Lung (tissue), 12 donors: Measurements from ENCODE around the gene FAM120A. TPM values are rescaled to one million over a fixed set of nuclear protein-coding genes. Genes with fewer than 3 reads are reported as not detected.

Experiments
- ATAC-seq: fragments of 200-7000 bp; cut with Tn5 transposase; one replicate; pipeline ENCODE4 v1.9.1; 2020; ENCODE audit warnings: moderate number of reproducible peaks; ENCODE audit not compliant: insufficient read depth, low FRiP score
- DNase-seq, 3 donors: peaks; one replicate each; pipeline ENCODE4 v3.0.0-alpha.2; 2013 to 2017
- H3K27ac ChIP-seq, 2 donors: one replicate each; pipeline ENCODE4 v1.5.1; 2013; ENCODE audit warnings: mild to moderate bottlenecking in 2 of 2, moderate library complexity in 2 of 2, control low read depth in 1 of 2, inconsistent platforms in 1 of 2, low read depth in 1 of 2, low read length in 1 of 2
- H3K27me3 ChIP-seq, 3 donors: one replicate each; pipeline ENCODE4 v1.5.1; 2013; ENCODE audit warnings: low read length in 2 of 3; ENCODE audit not compliant: control insufficient read depth in 3 of 3, insufficient read depth in 3 of 3
- H3K36me3 ChIP-seq, 4 donors: one replicate each; pipeline ENCODE4 v1.5.1; 2013; ENCODE audit warnings: low read length in 4 of 4, mild to moderate bottlenecking in 1 of 4, moderate library complexity in 1 of 4; ENCODE audit not compliant: control insufficient read depth in 4 of 4, insufficient read depth in 4 of 4
- H3K4me1 ChIP-seq, 5 donors: one replicate each; pipeline ENCODE4 v1.5.1; 2013; ENCODE audit warnings: low read length in 5 of 5, mild to moderate bottlenecking in 2 of 5, moderate library complexity in 1 of 5; ENCODE audit not compliant: control insufficient read depth in 5 of 5, insufficient read depth in 5 of 5
- H3K4me3 ChIP-seq: one replicate; pipeline ENCODE4 v1.5.1; 2013; ENCODE audit warnings: mild to moderate bottlenecking, control low read depth, moderate library complexity
- H3K9ac ChIP-seq, 2 donors: one replicate each; pipeline ENCODE4 v1.5.1; 2013; ENCODE audit warnings: low read length in 2 of 2, control low read depth in 1 of 2; ENCODE audit not compliant: insufficient read depth in 1 of 2
- H3K9me3 ChIP-seq, 4 donors: one replicate each; pipeline ENCODE4 v1.5.1; 2013; ENCODE audit warnings: low read length in 3 of 4, mild to moderate bottlenecking in 1 of 4, moderate library complexity in 1 of 4; ENCODE audit not compliant: control insufficient read depth in 4 of 4, insufficient read depth in 3 of 4
- WGBS, 2 donors: extraction: QIAGEN DNeasy Blood & Tissue Kit; methylation state at CpG; one replicate each; pipeline ENCODE4 v1.1.7; 2013; 5-methylcytosine and 5-hydroxymethylcytosine counted together
- polyA plus RNA-seq, 2 donors: library from polyadenylated mRNA; stranded (reverse); fragments of 200-250 nt; gene quantifications; one replicate each; pipeline ENCODE4 v1.2.1, GENCODE V29; 2013
- total RNA-seq, 2 donors: library from RNA; depleted of rRNA in 1 of 2; stranded (reverse); fragments of >200 nt in 1 of 2; gene quantifications; one replicate each; pipeline ENCODE4 v1.2.1, GENCODE V29; 2014 to 2021
- TF ChIP-seq, protein P1 (sequence below): IDR thresholded peaks from 2 replicates; pipeline ENCODE4 v1.5.1; 2012; ENCODE audit warnings: mild to moderate bottlenecking; ENCODE audit errors: control extremely low read depth, extremely low read depth
- donor health status: control.
- donor health status: control.
- donor health status: Bipolar disorder and iron deficiency.
- donor health status: healthy.
- donor health status: DM: yes; HTN: yes; CAD: no.

The FAM120A gene
- total and polyA plus RNA-seq, 4 donors = 44.9 to 134 (median 91.2) TPM

DNA sequence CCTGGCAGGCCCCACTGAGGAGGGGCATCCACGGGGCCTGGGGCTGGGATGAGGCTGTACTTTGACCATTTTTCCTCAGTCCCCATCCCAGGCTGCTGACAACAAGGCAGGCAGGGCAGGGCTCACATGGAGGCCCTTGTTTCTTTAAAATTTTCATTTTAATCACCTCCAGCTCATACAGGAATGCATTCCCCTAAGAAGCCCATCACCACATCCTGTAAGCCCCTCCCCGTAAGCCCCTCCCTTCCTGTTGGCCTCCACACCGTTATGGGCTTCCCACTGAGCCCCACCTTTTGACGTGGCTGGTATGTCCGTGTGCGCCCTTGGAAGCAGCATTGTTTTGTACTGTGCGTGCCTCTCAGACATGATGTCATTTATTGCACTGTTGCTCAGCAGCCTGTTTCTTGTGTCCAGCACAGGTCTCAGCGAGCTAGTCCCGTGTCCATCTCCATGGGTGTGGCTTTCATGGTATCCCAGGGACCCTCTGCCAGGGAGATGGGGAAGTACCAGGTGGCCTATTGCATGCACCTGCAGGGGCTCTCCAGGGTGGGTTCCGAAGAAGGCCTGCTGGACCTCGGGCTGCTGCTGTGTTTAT lies 147.3 kb downstream of the FAM120A start:
- H3K9ac ChIP-seq = peak overlapping the region in 1 of 2 donors; percentile 25
- no peaks in the 10 kb centered on the region for H3K36me3 ChIP-seq
- H3K9me3 ChIP-seq = no peaks in the 10 kb centered on the region
- ATAC-seq (no peak), DNase-seq (no peak)
- TF ChIP-seq, protein P1, sequence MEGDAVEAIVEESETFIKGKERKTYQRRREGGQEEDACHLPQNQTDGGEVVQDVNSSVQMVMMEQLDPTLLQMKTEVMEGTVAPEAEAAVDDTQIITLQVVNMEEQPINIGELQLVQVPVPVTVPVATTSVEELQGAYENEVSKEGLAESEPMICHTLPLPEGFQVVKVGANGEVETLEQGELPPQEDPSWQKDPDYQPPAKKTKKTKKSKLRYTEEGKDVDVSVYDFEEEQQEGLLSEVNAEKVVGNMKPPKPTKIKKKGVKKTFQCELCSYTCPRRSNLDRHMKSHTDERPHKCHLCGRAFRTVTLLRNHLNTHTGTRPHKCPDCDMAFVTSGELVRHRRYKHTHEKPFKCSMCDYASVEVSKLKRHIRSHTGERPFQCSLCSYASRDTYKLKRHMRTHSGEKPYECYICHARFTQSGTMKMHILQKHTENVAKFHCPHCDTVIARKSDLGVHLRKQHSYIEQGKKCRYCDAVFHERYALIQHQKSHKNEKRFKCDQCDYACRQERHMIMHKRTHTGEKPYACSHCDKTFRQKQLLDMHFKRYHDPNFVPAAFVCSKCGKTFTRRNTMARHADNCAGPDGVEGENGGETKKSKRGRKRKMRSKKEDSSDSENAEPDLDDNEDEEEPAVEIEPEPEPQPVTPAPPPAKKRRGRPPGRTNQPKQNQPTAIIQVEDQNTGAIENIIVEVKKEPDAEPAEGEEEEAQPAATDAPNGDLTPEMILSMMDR = no peak
- no peak overlapping the region for H3K4me3 ChIP-seq
- 55 to 57% methylated on average over 11 of the region's 11 CpGs for WGBS, 2 donors
- H3K27me3 ChIP-seq = no peaks in the 10 kb centered on the region
- H3K4me1 ChIP-seq = peaks cover 0 to 39% (median 0%) of the 10 kb centered on the region in 5 donors
- H3K27ac ChIP-seq = peak overlapping the region; percentile 7 to 60

DNA sequence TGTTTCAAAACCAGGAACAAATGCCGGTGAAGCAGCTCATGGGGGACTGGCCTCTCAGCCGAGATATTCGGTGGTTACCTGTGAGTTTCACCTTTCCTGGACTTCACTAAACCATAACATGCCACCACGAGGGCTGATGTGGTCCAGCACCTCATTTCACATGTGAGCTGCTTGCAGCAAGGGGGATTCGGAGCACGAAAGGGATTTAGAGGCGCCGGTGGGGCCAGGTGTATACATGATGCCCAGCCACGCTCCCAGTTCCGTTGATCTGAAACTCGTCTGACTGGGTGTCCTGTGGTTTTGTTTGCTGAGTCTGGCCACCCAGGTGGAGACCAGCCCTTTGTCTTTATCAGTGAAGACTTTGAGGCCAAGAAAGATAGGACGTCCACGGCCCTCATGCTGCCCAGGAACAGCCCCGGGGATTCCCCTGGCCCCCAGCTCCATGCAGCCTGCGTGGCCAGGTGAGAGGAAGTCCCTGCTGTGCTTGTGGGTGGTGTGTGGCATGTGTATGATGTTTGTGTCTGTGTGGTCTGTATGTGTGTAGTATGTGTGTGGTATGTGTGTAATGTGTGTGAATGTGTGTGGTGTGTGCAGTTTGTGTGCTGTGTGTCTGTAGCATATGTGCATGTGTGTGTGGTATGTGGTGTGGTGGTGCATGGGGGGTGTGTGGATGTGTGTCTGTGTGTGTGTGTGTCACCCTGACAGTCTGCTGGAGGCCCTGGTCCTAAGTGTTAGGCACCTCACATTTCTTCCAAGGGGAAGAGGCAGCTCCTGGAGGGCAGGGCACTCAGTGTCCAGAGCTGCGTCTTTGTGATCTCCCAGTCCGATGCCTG lies 148.3 kb downstream of the FAM120A start:
- no peak overlapping the region for H3K9ac ChIP-seq

DNA sequence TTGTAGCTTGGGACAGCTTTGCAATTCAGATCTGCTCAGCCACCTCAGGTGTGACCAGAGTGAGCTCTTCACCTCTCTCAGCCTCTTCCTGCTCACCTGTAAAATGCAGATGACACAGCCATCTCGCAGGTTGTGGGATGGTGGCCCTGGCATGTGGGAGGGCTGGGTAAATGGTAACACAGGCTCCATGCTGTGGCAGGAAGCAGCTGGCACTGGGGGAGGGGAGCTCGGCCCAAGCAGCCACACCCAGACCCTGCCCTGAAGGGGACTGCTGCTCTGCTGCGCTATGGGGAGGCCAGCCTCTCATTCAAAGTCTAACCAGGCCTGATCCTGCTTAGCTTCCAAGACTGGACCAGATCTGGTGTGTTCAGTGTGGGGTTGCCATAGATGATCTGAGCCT lies 149.0 kb downstream of the FAM120A start:
- WGBS, 2 donors = 18 to 32% methylated on average over 3 of the region's 3 CpGs
- Histone ChIP-seq H3K4me3 (no peak overlapping the region), H3K27me3 (no peaks in the 10 kb centered on the region), H3K9me3 (peaks cover 0 to 3% (median 0%) of the 10 kb centered on the region in 4 donors), H3K27ac (no peak overlapping the region), H3K36me3 (peaks cover 0 to 2% (median 1%) of the 10 kb centered on the region in 4 donors), H3K9ac (no peak overlapping the region), H3K4me1 (peaks cover 0 to 34% (median 0%) of the 10 kb centered on the region in 5 donors)
- ATAC-seq = no peak
- TF ChIP-seq, protein P1 = no peak
- DNase-seq = no peak

More for the DNA sequence above, 148.3 kb downstream of the FAM120A start:
- no peak for DNase-seq
- H3K27me3 ChIP-seq = no peaks in the 10 kb centered on the region
- WGBS, 2 donors = 76 to 82% methylated on average over 17 of the region's 17 CpGs
- peaks cover 0 to 34% (median 0%) of the 10 kb centered on the region in 5 donors for H3K4me1 ChIP-seq
- H3K27ac ChIP-seq = no peak overlapping the region
- no peak for ATAC-seq
- TF ChIP-seq, protein P1 = no peak
- H3K9me3 ChIP-seq = no peaks in the 10 kb centered on the region
- H3K36me3 ChIP-seq = no peaks in the 10 kb centered on the region
- no peak overlapping the region for H3K4me3 ChIP-seq
